ENCODE measurements around the gene CSNK2A2. TPM values are rescaled to one million over a fixed set of nuclear protein-coding genes. Genes with fewer than 3 reads are reported as not detected.
A peak's percentile ranks its signal among the peaks of the same experiment; 100 is the strongest.

CSNK2A2 gene
- total RNA-seq (ENCODE audit: low replicate concordance), result 67.1 and 79.4 TPM in 2 replicates
- long read RNA-seq, partial matches to known transcripts, result 0 of 11 reads
- long read RNA-seq, other reads (novel, unspliced or antisense), result 11 of 11 reads

DNA sequence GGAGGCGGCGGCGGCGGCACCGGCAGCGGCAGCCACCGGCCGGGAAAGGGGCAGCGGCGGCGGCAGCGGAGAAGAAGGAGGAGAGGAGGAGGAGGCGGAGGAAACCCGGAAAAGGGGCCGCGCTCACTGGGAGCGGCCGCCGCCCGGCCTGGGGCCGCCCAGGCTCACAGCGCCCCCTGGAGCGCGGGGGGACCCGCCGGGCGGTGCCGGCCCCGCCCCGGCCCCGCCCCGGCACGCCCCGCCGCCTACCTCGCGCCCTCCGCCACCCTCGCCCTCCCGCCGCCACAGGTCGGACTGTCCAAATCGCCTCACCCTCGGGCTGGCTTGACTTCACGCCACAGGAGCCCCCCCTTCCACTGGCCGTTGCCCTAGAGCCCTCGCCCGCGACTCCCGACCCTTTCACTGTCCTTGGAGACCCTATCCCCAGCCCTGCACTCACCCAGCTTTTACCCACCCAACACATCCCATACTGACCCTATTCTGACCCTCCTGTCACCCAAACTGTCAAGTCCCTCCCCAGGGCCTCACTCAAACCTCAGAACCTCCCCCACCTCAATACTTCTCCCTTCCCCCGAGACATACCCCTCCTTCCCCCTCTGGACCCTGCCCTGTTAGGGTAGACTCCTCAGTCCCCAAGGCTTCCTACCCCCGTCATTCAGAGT is at the start of gene CSNK2A2:
Gene CSNK2A2, minus strand, starts transcription at position 85 of the 662 bp plus-strand sequence. CDS start 370 bp downstream, outside the sequence.
- TF ChIP-seq, protein P1, sequence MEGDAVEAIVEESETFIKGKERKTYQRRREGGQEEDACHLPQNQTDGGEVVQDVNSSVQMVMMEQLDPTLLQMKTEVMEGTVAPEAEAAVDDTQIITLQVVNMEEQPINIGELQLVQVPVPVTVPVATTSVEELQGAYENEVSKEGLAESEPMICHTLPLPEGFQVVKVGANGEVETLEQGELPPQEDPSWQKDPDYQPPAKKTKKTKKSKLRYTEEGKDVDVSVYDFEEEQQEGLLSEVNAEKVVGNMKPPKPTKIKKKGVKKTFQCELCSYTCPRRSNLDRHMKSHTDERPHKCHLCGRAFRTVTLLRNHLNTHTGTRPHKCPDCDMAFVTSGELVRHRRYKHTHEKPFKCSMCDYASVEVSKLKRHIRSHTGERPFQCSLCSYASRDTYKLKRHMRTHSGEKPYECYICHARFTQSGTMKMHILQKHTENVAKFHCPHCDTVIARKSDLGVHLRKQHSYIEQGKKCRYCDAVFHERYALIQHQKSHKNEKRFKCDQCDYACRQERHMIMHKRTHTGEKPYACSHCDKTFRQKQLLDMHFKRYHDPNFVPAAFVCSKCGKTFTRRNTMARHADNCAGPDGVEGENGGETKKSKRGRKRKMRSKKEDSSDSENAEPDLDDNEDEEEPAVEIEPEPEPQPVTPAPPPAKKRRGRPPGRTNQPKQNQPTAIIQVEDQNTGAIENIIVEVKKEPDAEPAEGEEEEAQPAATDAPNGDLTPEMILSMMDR (conservative IDR thresholded peaks at IDR 0.05), result peak; percentile 62
- Mint-ChIP-seq H3K36me3 (peaks cover 4% of the 10 kb centered on the region), H3K9me3 (no peaks in the 10 kb centered on the region), H3K27ac (peak within 1 kb of the TSS; percentile 83), H3K4me1 (ENCODE audit: unreplicated experiment) (peaks cover 11% of the 10 kb centered on the region), H3K4me3 (peak within 1 kb of the TSS; percentile 93), H3K27me3 (peaks cover 14% of the 10 kb centered on the region)
- DNase-seq (ENCODE audit: extremely low spot score, unreplicated experiment), result peak; percentile 75

- DNase-seq (ENCODE audit: extremely low spot score, unreplicated experiment), result no peak
- Mint-ChIP-seq H3K36me3 (no peaks in the 10 kb centered on the region), H3K27ac (no peak overlapping the region), H3K4me3 (no peak overlapping the region), H3K9me3 (no peaks in the 10 kb centered on the region), H3K4me1 (ENCODE audit: unreplicated experiment) (peaks cover 6% of the 10 kb centered on the region), H3K27me3 (peaks cover 42% of the 10 kb centered on the region)
- TF ChIP-seq, protein P1 (conservative IDR thresholded peaks at IDR 0.05), result no peak
Measured at GRCh38 chr16:58243528-58244004, 45.7 kb upstream of the CSNK2A2 start.

GRCh38 chr16:58236831-58237230 is 38.9 kb upstream of the CSNK2A2 start:
- H3K36me3 Mint-ChIP-seq, result no peaks in the 10 kb centered on the region
- TF ChIP-seq, protein P1 (conservative IDR thresholded peaks at IDR 0.05), result no peak
- H3K4me3 Mint-ChIP-seq, result peak overlapping the region; percentile 8
- no peaks in the 10 kb centered on the region for H3K9me3 Mint-ChIP-seq
- H3K4me1 Mint-ChIP-seq (ENCODE audit: unreplicated experiment), result peaks cover 7% of the 10 kb centered on the region
- H3K27ac Mint-ChIP-seq, result peak overlapping the region; percentile 19
- no peak for DNase-seq (ENCODE audit: extremely low spot score, unreplicated experiment)
- H3K27me3 Mint-ChIP-seq, result peaks cover 54% of the 10 kb centered on the region

- Mint-ChIP-seq H3K4me3 (peak overlapping the region; percentile 91), H3K27ac (peak overlapping the region; percentile 19)
- TF ChIP-seq, protein P1 (conservative IDR thresholded peaks at IDR 0.05), result no peak
Measured at GRCh38 chr16:58236231-58236690, 38.4 kb upstream of the CSNK2A2 start.

GRCh38 chr16:58235663-58236062 is 37.8 kb upstream of the CSNK2A2 start:
- peaks cover 53% of the 10 kb centered on the region for H3K27me3 Mint-ChIP-seq
- no peak overlapping the region for H3K27ac Mint-ChIP-seq
- DNase-seq (ENCODE audit: extremely low spot score, unreplicated experiment), result no peak
- TF ChIP-seq, protein P1 (conservative IDR thresholded peaks at IDR 0.05), result no peak
- H3K36me3 Mint-ChIP-seq, result no peaks in the 10 kb centered on the region
- no peaks in the 10 kb centered on the region for H3K9me3 Mint-ChIP-seq
- H3K4me3 Mint-ChIP-seq, result peak overlapping the region; percentile 91
- H3K4me1 Mint-ChIP-seq (ENCODE audit: unreplicated experiment), result peaks cover 7% of the 10 kb centered on the region

More at GRCh38 chr16:58236231-58236690, 38.4 kb upstream of the CSNK2A2 start:
- H3K36me3 Mint-ChIP-seq, result no peaks in the 10 kb centered on the region
- peak; percentile 72 for DNase-seq (ENCODE audit: extremely low spot score, unreplicated experiment)
- H3K4me1 Mint-ChIP-seq (ENCODE audit: unreplicated experiment), result peaks cover 7% of the 10 kb centered on the region
- H3K9me3 Mint-ChIP-seq, result no peaks in the 10 kb centered on the region
- H3K27me3 Mint-ChIP-seq, result peaks cover 53% of the 10 kb centered on the region
